WTC11 (cell line): Measurements from ENCODE around the gene KCNE2. TPM values are rescaled to one million over a fixed set of nuclear protein-coding genes. Genes with fewer than 3 reads are reported as not detected.

Experiments used
- ATAC-seq: fragments of 200-7000 bp; cut with Tn5 transposase; 2 replicates; pipeline ENCODE4 v1.10.0; 2021; ENCODE audit warnings: mild to moderate bottlenecking, moderate library complexity
- CTCF ChIA-PET: fragments of 300-600 bp; sonication (Branson Sonifier 250); formaldehyde crosslinking; loops from one replicate; lab custom pipeline; 2021; ENCODE audit warnings: antibody characterized with exemption; lab: Charles Lee
- POLR2A ChIA-PET: fragments of 350-600 bp; sonication (Branson Sonifier 250); formaldehyde crosslinking; loops from one replicate; lab custom pipeline; 2021; ENCODE audit warnings: antibody characterized with exemption; lab: Charles Lee
- DNase-seq: peaks from one replicate; pipeline ENCODE4 v3.0.0; 2021; ENCODE audit warnings: low spot score
- H3K27ac Mint-ChIP-seq: 2 replicates; pipeline ENCODE4 v1.8.0; 2021; ENCODE audit warnings: mixed read lengths
- H3K27me3 Mint-ChIP-seq: 2 replicates; pipeline ENCODE4 v1.8.0; 2021; ENCODE audit warnings: low read depth, mild to moderate bottlenecking, moderate library complexity, mixed read lengths
- H3K36me3 Mint-ChIP-seq: 2 replicates; pipeline ENCODE4 v1.8.0; 2021; ENCODE audit warnings: mixed read lengths
- H3K4me1 Mint-ChIP-seq: 2 replicates; pipeline ENCODE4 v1.8.0; 2022; ENCODE audit warnings: mixed read lengths
- H3K4me3 Mint-ChIP-seq: 2 replicates; pipeline ENCODE4 v1.8.0; 2021; ENCODE audit warnings: mild to moderate bottlenecking, moderate library complexity, mixed read lengths
- H3K9me3 Mint-ChIP-seq: 2 replicates; pipeline ENCODE4 v1.8.0; 2021; ENCODE audit warnings: mixed read lengths
- CREB1 ChIP-seq: sonication (generic); formaldehyde crosslinking; IDR thresholded peaks from 2 replicates; pipeline ENCODE4 v1.8.0; 2023; ENCODE audit warnings: mild to moderate bottlenecking, missing genetic modification reagents
- CREM ChIP-seq: sonication (generic); formaldehyde crosslinking; IDR thresholded peaks from 2 replicates; pipeline ENCODE4 v1.8.1; 2022; ENCODE audit warnings: mild to moderate bottlenecking, missing genetic modification reagents, moderate library complexity
- ETV6 ChIP-seq: sonication (generic); formaldehyde crosslinking; IDR thresholded peaks from 2 replicates; pipeline ENCODE4 v1.8.1; 2022; ENCODE audit warnings: mild to moderate bottlenecking, missing genetic modification reagents
- JAZF1 ChIP-seq: fragments of 250-450 bp; sonication (Bioruptor Pico); IDR thresholded peaks from 2 replicates; pipeline ENCODE4 v1.9.0; 2021; ENCODE audit warnings: moderate library complexity, mild to moderate bottlenecking, inconsistent platforms
- JUN ChIP-seq: sonication (generic); formaldehyde crosslinking; IDR thresholded peaks from 2 replicates; pipeline ENCODE4 v1.8.0; 2023; ENCODE audit warnings: mild to moderate bottlenecking, missing genetic modification reagents
- MXD4 ChIP-seq: fragments of 250-450 bp; sonication (Bioruptor Pico); IDR thresholded peaks from 2 replicates; pipeline ENCODE4 v1.8.0; 2021; ENCODE audit warnings: mild to moderate bottlenecking, moderate library complexity, borderline replicate concordance
- PRDM15 ChIP-seq: sonication (generic); formaldehyde crosslinking; IDR thresholded peaks from 2 replicates; pipeline ENCODE4 v1.8.0; 2022; ENCODE audit warnings: missing genetic modification reagents
- RELA ChIP-seq: sonication (generic); formaldehyde crosslinking; IDR thresholded peaks from 2 replicates; pipeline ENCODE4 v1.8.1; 2022; ENCODE audit warnings: missing genetic modification reagents, mild to moderate bottlenecking, borderline replicate concordance
- SP1 ChIP-seq: sonication (generic); formaldehyde crosslinking; conservative IDR thresholded peaks from 2 replicates; pipeline ENCODE4 v1.8.1; 2022; ENCODE audit warnings: missing genetic modification reagents
- TP53 ChIP-seq: sonication (generic); formaldehyde crosslinking; IDR thresholded peaks from 2 replicates; pipeline ENCODE4 v1.8.1; 2023; ENCODE audit warnings: mild to moderate bottlenecking, missing genetic modification reagents
- ZBTB21 ChIP-seq: sonication (generic); formaldehyde crosslinking; IDR thresholded peaks from 2 replicates; pipeline ENCODE4 v1.8.1; 2023; ENCODE audit warnings: mild to moderate bottlenecking, missing genetic modification reagents, borderline replicate concordance
- ZNF232 ChIP-seq: sonication (generic); formaldehyde crosslinking; IDR thresholded peaks from 2 replicates; pipeline ENCODE4 v1.8.0; 2022; ENCODE audit warnings: mild to moderate bottlenecking, missing genetic modification reagents
- ZNF263 ChIP-seq: sonication (generic); formaldehyde crosslinking; IDR thresholded peaks from 2 replicates; pipeline ENCODE4 v1.8.1; 2022; ENCODE audit warnings: low read depth, mild to moderate bottlenecking, moderate library complexity, missing genetic modification reagents
- ZNF425 ChIP-seq: fragments of 250-450 bp; sonication (Bioruptor Pico); conservative IDR thresholded peaks from 2 replicates; pipeline ENCODE4 v1.9.0; 2021; ENCODE audit warnings: mild to moderate bottlenecking
- total RNA-seq: library from RNA; stranded (reverse); gene quantifications from 3 replicates; pipeline ENCODE4 v1.2.3, GENCODE V29; 2021
- TF ChIP-seq, protein P1 (sequence below): sonication (generic); formaldehyde crosslinking; IDR thresholded peaks from 2 replicates; pipeline ENCODE4 v1.8.1; 2022; ENCODE audit warnings: low read depth, missing genetic modification reagents, borderline replicate concordance
- TF ChIP-seq, protein P2 (sequence below): sonication (generic); formaldehyde crosslinking; IDR thresholded peaks from 2 replicates; pipeline ENCODE4 v1.8.1; 2023; ENCODE audit warnings: mild to moderate bottlenecking, missing genetic modification reagents, moderate library complexity
- TF ChIP-seq, protein P3 (sequence below): sonication (generic); formaldehyde crosslinking; IDR thresholded peaks from 2 replicates; pipeline ENCODE4 v1.8.1; 2022; ENCODE audit warnings: mild to moderate bottlenecking, moderate library complexity, missing genetic modification reagents
- TF ChIP-seq, protein P4 (sequence below): sonication (generic); formaldehyde crosslinking; IDR thresholded peaks from 2 replicates; pipeline ENCODE4 v1.8.0; 2023; ENCODE audit warnings: missing genetic modification reagents
- TF ChIP-seq, protein P5 (sequence below): sonication (generic); formaldehyde crosslinking; IDR thresholded peaks from 2 replicates; pipeline ENCODE4 v1.8.1; 2022; ENCODE audit warnings: missing genetic modification reagents, borderline replicate concordance

Gene KCNE2
- total RNA-seq, 1 experiment from 2014 or later = 0.44 TPM

DNA sequence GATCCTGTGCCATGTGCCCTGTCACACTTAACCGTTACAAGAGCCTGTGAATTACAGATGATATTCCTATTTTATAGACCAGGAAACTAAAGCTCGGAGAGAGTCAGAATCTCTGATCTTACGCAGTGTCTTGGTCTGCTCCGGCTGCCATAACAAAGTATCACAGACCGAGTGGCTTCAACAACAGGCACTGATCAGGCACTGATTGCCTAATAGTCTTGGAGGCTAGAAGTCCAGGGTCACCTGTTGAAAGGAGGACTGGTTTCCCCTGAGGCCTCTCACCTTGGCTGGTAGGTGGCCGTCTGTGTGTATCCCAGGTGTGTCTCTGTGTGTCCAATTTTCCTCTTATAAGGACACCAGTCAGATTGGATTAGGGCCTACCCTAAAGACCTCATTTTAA is 31.5 kb upstream of the KCNE2 start:
- no peaks in the 10 kb centered on the region; the same call in 1 of the 2 replicates for H3K27me3 Mint-ChIP-seq
- POLR2A ChIA-PET = interaction anchor here (0.5 kb wide), 1 partner anchor 330 kb away, joined by 3 read pairs; no protein-coding TSS in a partner anchor

More for the DNA sequence above, 31.5 kb upstream of the KCNE2 start:
- no peak for DNase-seq
- TF ChIP-seq, protein P1, sequence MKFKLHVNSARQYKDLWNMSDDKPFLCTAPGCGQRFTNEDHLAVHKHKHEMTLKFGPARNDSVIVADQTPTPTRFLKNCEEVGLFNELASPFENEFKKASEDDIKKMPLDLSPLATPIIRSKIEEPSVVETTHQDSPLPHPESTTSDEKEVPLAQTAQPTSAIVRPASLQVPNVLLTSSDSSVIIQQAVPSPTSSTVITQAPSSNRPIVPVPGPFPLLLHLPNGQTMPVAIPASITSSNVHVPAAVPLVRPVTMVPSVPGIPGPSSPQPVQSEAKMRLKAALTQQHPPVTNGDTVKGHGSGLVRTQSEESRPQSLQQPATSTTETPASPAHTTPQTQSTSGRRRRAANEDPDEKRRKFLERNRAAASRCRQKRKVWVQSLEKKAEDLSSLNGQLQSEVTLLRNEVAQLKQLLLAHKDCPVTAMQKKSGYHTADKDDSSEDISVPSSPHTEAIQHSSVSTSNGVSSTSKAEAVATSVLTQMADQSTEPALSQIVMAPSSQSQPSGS = no peak
- no peak for TF ChIP-seq TP53 (CRISPR knock-in tag)
- TF ChIP-seq PRDM15 (CRISPR knock-in tag) = no peak
- TF ChIP-seq, protein P2, sequence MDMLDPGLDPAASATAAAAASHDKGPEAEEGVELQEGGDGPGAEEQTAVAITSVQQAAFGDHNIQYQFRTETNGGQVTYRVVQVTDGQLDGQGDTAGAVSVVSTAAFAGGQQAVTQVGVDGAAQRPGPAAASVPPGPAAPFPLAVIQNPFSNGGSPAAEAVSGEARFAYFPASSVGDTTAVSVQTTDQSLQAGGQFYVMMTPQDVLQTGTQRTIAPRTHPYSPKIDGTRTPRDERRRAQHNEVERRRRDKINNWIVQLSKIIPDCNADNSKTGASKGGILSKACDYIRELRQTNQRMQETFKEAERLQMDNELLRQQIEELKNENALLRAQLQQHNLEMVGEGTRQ = no peak
- TF ChIP-seq ZNF232 (CRISPR knock-in tag) = no peak
- TF ChIP-seq CREB1 = no peak
- TF ChIP-seq ETV6 (CRISPR knock-in tag) = no peak
- TF ChIP-seq JUN (CRISPR knock-in tag) = no peak
- TF ChIP-seq, protein P3, sequence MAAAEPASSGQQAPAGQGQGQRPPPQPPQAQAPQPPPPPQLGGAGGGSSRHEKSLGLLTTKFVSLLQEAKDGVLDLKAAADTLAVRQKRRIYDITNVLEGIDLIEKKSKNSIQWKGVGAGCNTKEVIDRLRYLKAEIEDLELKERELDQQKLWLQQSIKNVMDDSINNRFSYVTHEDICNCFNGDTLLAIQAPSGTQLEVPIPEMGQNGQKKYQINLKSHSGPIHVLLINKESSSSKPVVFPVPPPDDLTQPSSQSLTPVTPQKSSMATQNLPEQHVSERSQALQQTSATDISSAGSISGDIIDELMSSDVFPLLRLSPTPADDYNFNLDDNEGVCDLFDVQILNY (CRISPR knock-in tag) = no peak
- TF ChIP-seq ZNF425 (CRISPR knock-in tag) = no peak
- TF ChIP-seq, protein P4, sequence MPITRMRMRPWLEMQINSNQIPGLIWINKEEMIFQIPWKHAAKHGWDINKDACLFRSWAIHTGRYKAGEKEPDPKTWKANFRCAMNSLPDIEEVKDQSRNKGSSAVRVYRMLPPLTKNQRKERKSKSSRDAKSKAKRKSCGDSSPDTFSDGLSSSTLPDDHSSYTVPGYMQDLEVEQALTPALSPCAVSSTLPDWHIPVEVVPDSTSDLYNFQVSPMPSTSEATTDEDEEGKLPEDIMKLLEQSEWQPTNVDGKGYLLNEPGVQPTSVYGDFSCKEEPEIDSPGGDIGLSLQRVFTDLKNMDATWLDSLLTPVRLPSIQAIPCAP (CRISPR knock-in tag) = no peak
- TF ChIP-seq CREM (CRISPR knock-in tag) = no peak
- TF ChIP-seq JAZF1 (CRISPR knock-in tag) = no peak
- TF ChIP-seq, protein P5, sequence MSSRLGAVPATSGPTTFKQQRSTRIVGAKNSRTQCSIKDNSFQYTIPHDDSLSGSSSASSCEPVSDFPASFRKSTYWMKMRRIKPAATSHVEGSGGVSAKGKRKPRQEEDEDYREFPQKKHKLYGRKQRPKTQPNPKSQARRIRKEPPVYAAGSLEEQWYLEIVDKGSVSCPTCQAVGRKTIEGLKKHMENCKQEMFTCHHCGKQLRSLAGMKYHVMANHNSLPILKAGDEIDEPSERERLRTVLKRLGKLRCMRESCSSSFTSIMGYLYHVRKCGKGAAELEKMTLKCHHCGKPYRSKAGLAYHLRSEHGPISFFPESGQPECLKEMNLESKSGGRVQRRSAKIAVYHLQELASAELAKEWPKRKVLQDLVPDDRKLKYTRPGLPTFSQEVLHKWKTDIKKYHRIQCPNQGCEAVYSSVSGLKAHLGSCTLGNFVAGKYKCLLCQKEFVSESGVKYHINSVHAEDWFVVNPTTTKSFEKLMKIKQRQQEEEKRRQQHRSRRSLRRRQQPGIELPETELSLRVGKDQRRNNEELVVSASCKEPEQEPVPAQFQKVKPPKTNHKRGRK (CRISPR knock-in tag) = no peak
- no peak for TF ChIP-seq MXD4 (CRISPR knock-in tag)
- TF ChIP-seq ZBTB21 (CRISPR knock-in tag) = no peak
- TF ChIP-seq ZNF263 (CRISPR knock-in tag) = no peak
- no peak for TF ChIP-seq SP1 (CRISPR knock-in tag)
- no peak for TF ChIP-seq RELA (CRISPR knock-in tag)
- TF ChIP-seq, all 79 proteins: peak for 0
- CTCF ChIA-PET = interaction anchor here (1.0 kb wide), 1 partner anchor 16 kb away, joined by 3 read pairs; no protein-coding TSS in a partner anchor
- Mint-ChIP-seq H3K4me1 (0 out of 2 replicates have a peak, but pooled peaks cover 3% of the 10 kb centered on the region), H3K9me3 (peaks cover 23% of the 10 kb centered on the region), H3K36me3 (peaks cover 10% of the 10 kb centered on the region), H3K4me3 (no peak overlapping the region), H3K27ac (no peak overlapping the region)
- ATAC-seq = no peak
